HepG2 (cell line): ENCODE data around the gene LYZ. TPM values are rescaled to one million over a fixed set of nuclear protein-coding genes. Genes with fewer than 3 reads are reported as not detected.

Experiments used
- ARNT2 ChIP-seq: sonication (generic); formaldehyde crosslinking; IDR thresholded peaks from 2 replicates; pipeline ENCODE4 v1.8.0; 2022; ENCODE audit warnings: mild to moderate bottlenecking, low read depth, missing genetic modification reagents, moderate library complexity
- ATF1 ChIP-seq: IDR thresholded peaks from 2 replicates; pipeline ENCODE4 v1.6.1; 2016; ENCODE audit warnings: mild to moderate bottlenecking, control low read depth
- BCL6 ChIP-seq: IDR thresholded peaks from 2 replicates; pipeline ENCODE4 v1.6.1; 2016; ENCODE audit warnings: missing genetic modification reagents, missing compliant biosample characterization
- CEBPG ChIP-seq: IDR thresholded peaks from 2 replicates; pipeline ENCODE4 v1.6.1; 2016
- FOSL1 ChIP-seq: sonication (generic); formaldehyde crosslinking; IDR thresholded peaks from 2 replicates; pipeline ENCODE4 v1.9.0; 2021; ENCODE audit warnings: missing genetic modification reagents, borderline replicate concordance
- GATAD2A ChIP-seq: IDR thresholded peaks from 2 replicates; pipeline ENCODE4 v1.6.1; 2016
- GLI4 ChIP-seq: sonication (generic); formaldehyde crosslinking; IDR thresholded peaks from 2 replicates; pipeline ENCODE4 v1.5.1; 2020; ENCODE audit warnings: missing genetic modification reagents, mild to moderate bottlenecking, moderate library complexity, borderline replicate concordance
- MED13 ChIP-seq: sonication (generic); formaldehyde crosslinking; IDR thresholded peaks from 2 replicates; pipeline ENCODE4 v1.5.0; 2020; ENCODE audit warnings: missing genetic modification reagents
- NFYC ChIP-seq: IDR thresholded peaks from 2 replicates; pipeline ENCODE4 v1.6.1; 2016; ENCODE audit warnings: missing genetic modification reagents, missing compliant biosample characterization
- NR2C2 ChIP-seq: sonication (generic); formaldehyde crosslinking; IDR thresholded peaks from 2 replicates; pipeline ENCODE4 v1.4.0; 2020; ENCODE audit warnings: missing genetic modification reagents, mild to moderate bottlenecking, moderate library complexity, borderline replicate concordance
- PHF8 ChIP-seq: sonication (generic); formaldehyde crosslinking; IDR thresholded peaks from 2 replicates; pipeline ENCODE4 v1.5.0; 2020; ENCODE audit warnings: missing genetic modification reagents
- SIX4 ChIP-seq: sonication (generic); formaldehyde crosslinking; IDR thresholded peaks from 2 replicates; pipeline ENCODE4 v1.4.0; 2020; ENCODE audit warnings: missing genetic modification reagents
- SRSF4 ChIP-seq: fragments of 200-400 bp; formaldehyde crosslinking; IDR thresholded peaks from one replicate; pipeline ENCODE4 v1.6.1; 2018; ENCODE audit warnings: mild to moderate bottlenecking, low read depth, low read length, moderate library complexity; ENCODE audit not compliant: poor library complexity, severe bottlenecking
- THAP11 ChIP-seq: IDR thresholded peaks from 2 replicates; pipeline ENCODE4 v1.6.1; 2016; ENCODE audit warnings: missing biosample characterization, missing genetic modification reagents
- ZFY ChIP-seq: sonication (generic); formaldehyde crosslinking; IDR thresholded peaks from 2 replicates; pipeline ENCODE4 v1.4.0; 2020; ENCODE audit warnings: missing genetic modification reagents
- ZNF441 ChIP-seq: sonication (generic); formaldehyde crosslinking; IDR thresholded peaks from 2 replicates; pipeline ENCODE4 v1.7.0; 2021; ENCODE audit warnings: missing genetic modification reagents, borderline replicate concordance
- ZNF484 ChIP-seq: sonication (generic); formaldehyde crosslinking; IDR thresholded peaks from 2 replicates; pipeline ENCODE4 v1.5.1; 2020; ENCODE audit warnings: mild to moderate bottlenecking, low read depth, missing genetic modification reagents, borderline replicate concordance
- polyA plus RNA-seq, 8 experiments: library from polyadenylated mRNA; depleted of rRNA in 3 of 8; stranded (reverse) in 7 of 8; unstranded in 1 of 8; fragments of >200 nt; fragmentation: Illumina TruSeq in 4 of 8; extraction: Trizol in 4 of 8; gene quantifications; 2 replicates each; pipeline versions ENCODE4 v1.2.1 to v1.2.3, GENCODE V29; 2011 to 2016; ENCODE audit warnings: low read depth in 4 of 8, missing spikeins in 1 of 8, mixed read lengths in 1 of 8; ENCODE audit not compliant: insufficient read depth in 1 of 8
- total RNA-seq, 5 experiments: library from RNA; depleted of rRNA; stranded (reverse); fragments of >200 nt; fragmentation: Illumina TruSeq; extraction: Trizol; gene quantifications; 2 replicates each; pipeline ENCODE4 v1.2.3, GENCODE V29; 2016; ENCODE audit warnings: low read depth in 1 of 5
- TF ChIP-seq, protein P1 (sequence below): sonication (generic); formaldehyde crosslinking; conservative IDR thresholded peaks from 2 replicates; pipeline ENCODE4 v1.4.0; 2020; ENCODE audit warnings: mild to moderate bottlenecking, missing genetic modification reagents, moderate library complexity
- TF ChIP-seq, protein P2 (sequence below): sonication (generic); formaldehyde crosslinking; IDR thresholded peaks from 2 replicates; pipeline ENCODE4 v1.5.1; 2020; ENCODE audit warnings: missing genetic modification reagents, mild to moderate bottlenecking, borderline replicate concordance
- TF ChIP-seq, protein P3 (sequence below): sonication (generic); formaldehyde crosslinking; IDR thresholded peaks from 2 replicates; pipeline ENCODE4 v1.5.0; 2020; ENCODE audit warnings: mild to moderate bottlenecking, missing genetic modification reagents
- TF ChIP-seq, protein P4 (sequence below): sonication (generic); formaldehyde crosslinking; IDR thresholded peaks from 2 replicates; pipeline ENCODE4 v1.5.0; 2020; ENCODE audit warnings: missing genetic modification reagents
- TF ChIP-seq, protein P5 (sequence below): sonication (generic); formaldehyde crosslinking; IDR thresholded peaks from 2 replicates; pipeline ENCODE4 v1.8.0; 2022; ENCODE audit warnings: mild to moderate bottlenecking, missing genetic modification reagents, borderline replicate concordance

LYZ gene
- total and polyA plus RNA-seq, 2 of the 13 experiments (the other 11 are each of a cell fraction or from before 2014, with no cell fraction given), result 1,788 to 2,054 TPM

- no peak; the same call in 1 of the 2 replicates for TF ChIP-seq FOSL1 (CRISPR knock-in tag)
- TF ChIP-seq, protein P1, sequence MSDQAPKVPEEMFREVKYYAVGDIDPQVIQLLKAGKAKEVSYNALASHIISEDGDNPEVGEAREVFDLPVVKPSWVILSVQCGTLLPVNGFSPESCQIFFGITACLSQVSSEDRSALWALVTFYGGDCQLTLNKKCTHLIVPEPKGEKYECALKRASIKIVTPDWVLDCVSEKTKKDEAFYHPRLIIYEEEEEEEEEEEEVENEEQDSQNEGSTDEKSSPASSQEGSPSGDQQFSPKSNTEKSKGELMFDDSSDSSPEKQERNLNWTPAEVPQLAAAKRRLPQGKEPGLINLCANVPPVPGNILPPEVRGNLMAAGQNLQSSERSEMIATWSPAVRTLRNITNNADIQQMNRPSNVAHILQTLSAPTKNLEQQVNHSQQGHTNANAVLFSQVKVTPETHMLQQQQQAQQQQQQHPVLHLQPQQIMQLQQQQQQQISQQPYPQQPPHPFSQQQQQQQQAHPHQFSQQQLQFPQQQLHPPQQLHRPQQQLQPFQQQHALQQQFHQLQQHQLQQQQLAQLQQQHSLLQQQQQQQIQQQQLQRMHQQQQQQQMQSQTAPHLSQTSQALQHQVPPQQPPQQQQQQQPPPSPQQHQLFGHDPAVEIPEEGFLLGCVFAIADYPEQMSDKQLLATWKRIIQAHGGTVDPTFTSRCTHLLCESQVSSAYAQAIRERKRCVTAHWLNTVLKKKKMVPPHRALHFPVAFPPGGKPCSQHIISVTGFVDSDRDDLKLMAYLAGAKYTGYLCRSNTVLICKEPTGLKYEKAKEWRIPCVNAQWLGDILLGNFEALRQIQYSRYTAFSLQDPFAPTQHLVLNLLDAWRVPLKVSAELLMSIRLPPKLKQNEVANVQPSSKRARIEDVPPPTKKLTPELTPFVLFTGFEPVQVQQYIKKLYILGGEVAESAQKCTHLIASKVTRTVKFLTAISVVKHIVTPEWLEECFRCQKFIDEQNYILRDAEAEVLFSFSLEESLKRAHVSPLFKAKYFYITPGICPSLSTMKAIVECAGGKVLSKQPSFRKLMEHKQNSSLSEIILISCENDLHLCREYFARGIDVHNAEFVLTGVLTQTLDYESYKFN (CRISPR knock-in tag), result peak; percentile 95
- TF ChIP-seq PHF8 (CRISPR knock-in tag), result 0 out of 2 replicates have a peak, but pooled peaks have one; percentile 39
- TF ChIP-seq MED13 (CRISPR knock-in tag), result peak; percentile 91; the same call in 1 of the 2 replicates
- TF ChIP-seq ARNT2 (CRISPR knock-in tag), result no peak
- TF ChIP-seq, protein P2, sequence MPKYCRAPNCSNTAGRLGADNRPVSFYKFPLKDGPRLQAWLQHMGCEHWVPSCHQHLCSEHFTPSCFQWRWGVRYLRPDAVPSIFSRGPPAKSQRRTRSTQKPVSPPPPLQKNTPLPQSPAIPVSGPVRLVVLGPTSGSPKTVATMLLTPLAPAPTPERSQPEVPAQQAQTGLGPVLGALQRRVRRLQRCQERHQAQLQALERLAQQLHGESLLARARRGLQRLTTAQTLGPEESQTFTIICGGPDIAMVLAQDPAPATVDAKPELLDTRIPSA (CRISPR knock-in tag), result no peak
- TF ChIP-seq NFYC (CRISPR knock-in tag), result no peak
- peak; percentile 17; the same call in 1 of the 2 replicates for TF ChIP-seq ZFY (CRISPR knock-in tag)
- TF ChIP-seq, protein P3, sequence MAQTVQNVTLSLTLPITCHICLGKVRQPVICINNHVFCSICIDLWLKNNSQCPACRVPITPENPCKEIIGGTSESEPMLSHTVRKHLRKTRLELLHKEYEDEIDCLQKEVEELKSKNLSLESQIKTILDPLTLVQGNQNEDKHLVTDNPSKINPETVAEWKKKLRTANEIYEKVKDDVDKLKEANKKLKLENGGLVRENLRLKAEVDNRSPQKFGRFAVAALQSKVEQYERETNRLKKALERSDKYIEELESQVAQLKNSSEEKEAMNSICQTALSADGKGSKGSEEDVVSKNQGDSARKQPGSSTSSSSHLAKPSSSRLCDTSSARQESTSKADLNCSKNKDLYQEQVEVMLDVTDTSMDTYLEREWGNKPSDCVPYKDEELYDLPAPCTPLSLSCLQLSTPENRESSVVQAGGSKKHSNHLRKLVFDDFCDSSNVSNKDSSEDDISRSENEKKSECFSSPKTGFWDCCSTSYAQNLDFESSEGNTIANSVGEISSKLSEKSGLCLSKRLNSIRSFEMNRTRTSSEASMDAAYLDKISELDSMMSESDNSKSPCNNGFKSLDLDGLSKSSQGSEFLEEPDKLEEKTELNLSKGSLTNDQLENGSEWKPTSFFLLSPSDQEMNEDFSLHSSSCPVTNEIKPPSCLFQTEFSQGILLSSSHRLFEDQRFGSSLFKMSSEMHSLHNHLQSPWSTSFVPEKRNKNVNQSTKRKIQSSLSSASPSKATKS (CRISPR knock-in tag), result 0 out of 2 replicates have a peak, but pooled peaks have one; percentile 45
- no peak for TF ChIP-seq GLI4 (CRISPR knock-in tag)
- TF ChIP-seq THAP11 (CRISPR knock-in tag), result peak; percentile 52; the same call in 1 of the 2 replicates
- TF ChIP-seq BCL6 (CRISPR knock-in tag), result peak; percentile 85
- TF ChIP-seq, protein P4, sequence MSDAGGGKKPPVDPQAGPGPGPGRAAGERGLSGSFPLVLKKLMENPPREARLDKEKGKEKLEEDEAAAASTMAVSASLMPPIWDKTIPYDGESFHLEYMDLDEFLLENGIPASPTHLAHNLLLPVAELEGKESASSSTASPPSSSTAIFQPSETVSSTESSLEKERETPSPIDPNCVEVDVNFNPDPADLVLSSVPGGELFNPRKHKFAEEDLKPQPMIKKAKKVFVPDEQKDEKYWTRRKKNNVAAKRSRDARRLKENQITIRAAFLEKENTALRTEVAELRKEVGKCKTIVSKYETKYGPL (CRISPR knock-in tag), result no peak
- no peak; the same call in 1 of the 2 replicates for TF ChIP-seq ATF1 (CRISPR knock-in tag)
- TF ChIP-seq GATAD2A, result peak; percentile 92
- TF ChIP-seq ZNF484 (CRISPR knock-in tag), result no peak
- TF ChIP-seq SRSF4, result no peak
- TF ChIP-seq, protein P5, sequence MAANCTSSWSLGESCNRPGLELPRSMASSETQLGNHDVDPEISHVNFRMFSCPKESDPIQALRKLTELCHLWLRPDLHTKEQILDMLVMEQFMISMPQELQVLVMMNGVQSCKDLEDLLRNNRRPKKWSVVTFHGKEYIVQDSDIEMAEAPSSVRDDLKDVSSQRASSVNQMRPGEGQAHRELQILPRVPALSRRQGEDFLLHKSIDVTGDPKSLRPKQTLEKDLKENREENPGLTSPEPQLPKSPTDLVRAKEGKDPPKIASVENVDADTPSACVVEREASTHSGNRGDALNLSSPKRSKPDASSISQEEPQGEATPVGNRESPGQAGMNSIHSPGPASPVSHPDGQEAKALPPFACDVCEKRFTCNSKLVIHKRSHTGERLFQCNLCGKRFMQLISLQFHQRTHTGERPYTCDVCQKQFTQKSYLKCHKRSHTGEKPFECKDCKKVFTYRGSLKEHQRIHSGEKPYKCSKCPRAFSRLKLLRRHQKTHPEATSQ, result peak; percentile 19; the same call in 1 of the 2 replicates
- peak; percentile 59; the same call in 1 of the 2 replicates for TF ChIP-seq SIX4 (CRISPR knock-in tag)
- TF ChIP-seq ZNF441 (CRISPR knock-in tag), result no peak
- TF ChIP-seq NR2C2 (CRISPR knock-in tag), result peak; percentile 40; the same call in 1 of the 2 replicates
- TF ChIP-seq CEBPG (CRISPR knock-in tag), result peak; percentile 38
Observed at GRCh38 chr12:69332815-69333358, 15.3 kb upstream of the LYZ start (continued).
